ENCODE results near the gene VWA5B1.

DNA sequence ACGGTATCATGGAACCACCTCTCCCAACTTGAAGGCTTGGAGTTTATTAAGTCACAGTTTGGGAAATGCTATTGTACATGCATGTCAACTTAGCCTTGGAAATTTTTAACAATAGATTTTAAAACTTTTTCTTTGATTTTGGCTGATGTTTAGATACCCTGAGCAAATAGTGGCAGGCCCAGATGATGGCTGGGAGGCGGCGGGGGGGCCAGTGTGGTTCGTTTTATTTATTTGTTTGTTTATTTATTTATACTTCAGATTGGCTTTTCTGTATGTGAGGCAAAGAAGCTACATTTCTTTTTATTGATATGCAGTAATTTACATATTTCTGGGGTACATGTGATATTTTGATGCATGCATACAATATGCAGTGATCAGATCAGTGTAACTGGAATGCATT is 82.0 kb downstream of the VWA5B1 start:
- TF ChIP-seq, protein P1, sequence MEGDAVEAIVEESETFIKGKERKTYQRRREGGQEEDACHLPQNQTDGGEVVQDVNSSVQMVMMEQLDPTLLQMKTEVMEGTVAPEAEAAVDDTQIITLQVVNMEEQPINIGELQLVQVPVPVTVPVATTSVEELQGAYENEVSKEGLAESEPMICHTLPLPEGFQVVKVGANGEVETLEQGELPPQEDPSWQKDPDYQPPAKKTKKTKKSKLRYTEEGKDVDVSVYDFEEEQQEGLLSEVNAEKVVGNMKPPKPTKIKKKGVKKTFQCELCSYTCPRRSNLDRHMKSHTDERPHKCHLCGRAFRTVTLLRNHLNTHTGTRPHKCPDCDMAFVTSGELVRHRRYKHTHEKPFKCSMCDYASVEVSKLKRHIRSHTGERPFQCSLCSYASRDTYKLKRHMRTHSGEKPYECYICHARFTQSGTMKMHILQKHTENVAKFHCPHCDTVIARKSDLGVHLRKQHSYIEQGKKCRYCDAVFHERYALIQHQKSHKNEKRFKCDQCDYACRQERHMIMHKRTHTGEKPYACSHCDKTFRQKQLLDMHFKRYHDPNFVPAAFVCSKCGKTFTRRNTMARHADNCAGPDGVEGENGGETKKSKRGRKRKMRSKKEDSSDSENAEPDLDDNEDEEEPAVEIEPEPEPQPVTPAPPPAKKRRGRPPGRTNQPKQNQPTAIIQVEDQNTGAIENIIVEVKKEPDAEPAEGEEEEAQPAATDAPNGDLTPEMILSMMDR (conservative IDR thresholded peaks at IDR 0.05; ENCODE audit: low read depth, low read length), result no peak
- no peak for TF ChIP-seq EZH2 (IDR thresholded peaks at IDR 0.05; ENCODE audit: low read length, unreplicated experiment)

Measured in PC-3 (cell line).